Activated naive CD8-positive, alpha-beta T cell treated with anti-CD3 and anti-CD28 coated beads, Interleukin-2, amount 50 U/mL, for 24 hours (primary cell): Measurements from ENCODE around the gene PEPD.

ENCODE experiments used
- ATAC-seq: fragments of 150-1000 bp; cut with Tn5 transposase; one replicate; pipeline ENCODE4 v1.10.0; 2021
- DNase-seq: peaks from one replicate; pipeline ENCODE4 v3.0.0; 2021
- H3K27ac Mint-ChIP-seq: one replicate; pipeline ENCODE4 v1.8.0; 2021; ENCODE audit warnings: mild to moderate bottlenecking, mixed read lengths
- H3K27me3 Mint-ChIP-seq: one replicate; pipeline ENCODE4 v1.8.0; 2021; ENCODE audit warnings: mixed read lengths
- H3K36me3 Mint-ChIP-seq: one replicate; pipeline ENCODE4 v1.8.0; 2021; ENCODE audit warnings: low read depth, mixed read lengths
- H3K4me1 Mint-ChIP-seq: one replicate; pipeline ENCODE4 v1.8.0; 2021; ENCODE audit warnings: mixed read lengths
- H3K4me3 Mint-ChIP-seq: one replicate; pipeline ENCODE4 v1.8.0; 2021; ENCODE audit warnings: mild to moderate bottlenecking, moderate library complexity, mixed read lengths
- H3K9me3 Mint-ChIP-seq: one replicate; pipeline ENCODE4 v1.8.0; 2021; ENCODE audit warnings: mixed read lengths

The PEPD gene

GRCh38 chr19:33472226-33472625 is 49.4 kb downstream of the PEPD start:
- Mint-ChIP-seq H3K9me3 (no peaks in the 10 kb centered on the region), H3K4me3 (no peak overlapping the region), H3K27me3 (no peaks in the 10 kb centered on the region), H3K27ac (no peak overlapping the region), H3K4me1 (no peaks in the 10 kb centered on the region), H3K36me3 (peaks cover 6% of the 10 kb centered on the region)
- ATAC-seq, result no peak
- DNase-seq, result no peak

- ATAC-seq (no peak), DNase-seq (no peak)
- Mint-ChIP-seq H3K4me3 (no peak overlapping the region), H3K4me1 (no peaks in the 10 kb centered on the region), H3K36me3 (peaks cover 2% of the 10 kb centered on the region), H3K27me3 (no peaks in the 10 kb centered on the region), H3K9me3 (no peaks in the 10 kb centered on the region), H3K27ac (no peak overlapping the region)
Observed at GRCh38 chr19:33471111-33471996, 50.2 kb downstream of the PEPD start.

- Mint-ChIP-seq H3K36me3 (peaks cover 2% of the 10 kb centered on the region), H3K4me1 (no peaks in the 10 kb centered on the region), H3K4me3 (no peak overlapping the region), H3K27ac (no peak overlapping the region), H3K9me3 (no peaks in the 10 kb centered on the region), H3K27me3 (no peaks in the 10 kb centered on the region)
- DNase-seq, result no peak
- ATAC-seq, result no peak
Observed at GRCh38 chr19:33470686-33471085, 50.9 kb downstream of the PEPD start.

GRCh38 chr19:33470040-33470330 is 51.6 kb downstream of the PEPD start:
- ATAC-seq (no peak), DNase-seq (no peak)
- Mint-ChIP-seq H3K9me3 (no peaks in the 10 kb centered on the region), H3K27me3 (no peaks in the 10 kb centered on the region), H3K4me3 (no peak overlapping the region), H3K4me1 (no peaks in the 10 kb centered on the region), H3K36me3 (peaks cover 2% of the 10 kb centered on the region), H3K27ac (no peak overlapping the region)

GRCh38 chr19:33469171-33470039 is 52.2 kb downstream of the PEPD start:
- H3K9me3 Mint-ChIP-seq, result no peaks in the 10 kb centered on the region
- ATAC-seq (no peak), DNase-seq (no peak)
- H3K27ac Mint-ChIP-seq, result no peak overlapping the region
- no peak overlapping the region for H3K4me3 Mint-ChIP-seq
- H3K27me3 Mint-ChIP-seq, result no peaks in the 10 kb centered on the region
- H3K36me3 Mint-ChIP-seq, result peaks cover 2% of the 10 kb centered on the region
- H3K4me1 Mint-ChIP-seq, result no peaks in the 10 kb centered on the region

- Mint-ChIP-seq H3K9me3 (no peaks in the 10 kb centered on the region), H3K36me3 (no peaks in the 10 kb centered on the region), H3K27ac (no peak overlapping the region), H3K4me3 (no peak overlapping the region), H3K27me3 (no peaks in the 10 kb centered on the region), H3K4me1 (no peaks in the 10 kb centered on the region)
- ATAC-seq (no peak), DNase-seq (no peak)
Observed at GRCh38 chr19:33468361-33469170, 53.0 kb downstream of the PEPD start.

- DNase-seq, result no peak
- H3K36me3 Mint-ChIP-seq, result no peaks in the 10 kb centered on the region
- no peaks in the 10 kb centered on the region for H3K4me1 Mint-ChIP-seq
- no peak overlapping the region for H3K4me3 Mint-ChIP-seq
- H3K27ac Mint-ChIP-seq, result no peak overlapping the region
- H3K27me3 Mint-ChIP-seq, result no peaks in the 10 kb centered on the region
- no peaks in the 10 kb centered on the region for H3K9me3 Mint-ChIP-seq
- no peak for ATAC-seq
Observed at GRCh38 chr19:33467851-33468250, 53.7 kb downstream of the PEPD start.

- ATAC-seq (no peak), DNase-seq (no peak)
- Mint-ChIP-seq H3K9me3 (no peaks in the 10 kb centered on the region), H3K27me3 (no peaks in the 10 kb centered on the region), H3K4me3 (no peak overlapping the region), H3K4me1 (no peaks in the 10 kb centered on the region), H3K27ac (no peak overlapping the region), H3K36me3 (no peaks in the 10 kb centered on the region)
Observed at GRCh38 chr19:33465834-33466233, 55.8 kb downstream of the PEPD start.

GRCh38 chr19:33465371-33465770 is 56.2 kb downstream of the PEPD start:
- Mint-ChIP-seq H3K4me3 (no peak overlapping the region), H3K9me3 (no peaks in the 10 kb centered on the region), H3K27me3 (no peaks in the 10 kb centered on the region), H3K27ac (no peak overlapping the region), H3K4me1 (no peaks in the 10 kb centered on the region), H3K36me3 (no peaks in the 10 kb centered on the region)
- DNase-seq, result no peak
- no peak for ATAC-seq

- no peak overlapping the region for H3K4me3 Mint-ChIP-seq
- H3K4me1 Mint-ChIP-seq, result no peaks in the 10 kb centered on the region
- DNase-seq, result no peak
- no peak overlapping the region for H3K27ac Mint-ChIP-seq
- H3K36me3 Mint-ChIP-seq, result no peaks in the 10 kb centered on the region
- no peaks in the 10 kb centered on the region for H3K27me3 Mint-ChIP-seq
- ATAC-seq, result no peak
- H3K9me3 Mint-ChIP-seq, result no peaks in the 10 kb centered on the region
Observed at GRCh38 chr19:33464733-33465115, 56.9 kb downstream of the PEPD start.

- H3K27ac Mint-ChIP-seq, result no peak overlapping the region
- no peak for ATAC-seq
- H3K27me3 Mint-ChIP-seq, result no peaks in the 10 kb centered on the region
Observed at GRCh38 chr19:33464010-33464732, 57.4 kb downstream of the PEPD start.

GRCh38 chr19:33463199-33463598 is 58.4 kb downstream of the PEPD start:
- Mint-ChIP-seq H3K4me3 (no peak overlapping the region), H3K9me3 (no peaks in the 10 kb centered on the region), H3K27me3 (no peaks in the 10 kb centered on the region), H3K27ac (peak overlapping the region; percentile 14), H3K36me3 (no peaks in the 10 kb centered on the region), H3K4me1 (no peaks in the 10 kb centered on the region)
- ATAC-seq, result no peak
- no peak for DNase-seq

More at GRCh38 chr19:33464010-33464732, 57.4 kb downstream of the PEPD start:
- H3K36me3 Mint-ChIP-seq, result no peaks in the 10 kb centered on the region
- no peaks in the 10 kb centered on the region for H3K9me3 Mint-ChIP-seq
- DNase-seq, result no peak
- H3K4me1 Mint-ChIP-seq, result no peaks in the 10 kb centered on the region
- no peak overlapping the region for H3K4me3 Mint-ChIP-seq

GRCh38 chr19:33462112-33462791 is 59.3 kb downstream of the PEPD start:
- no peak for ATAC-seq
- no peak overlapping the region for H3K4me3 Mint-ChIP-seq
- H3K27me3 Mint-ChIP-seq, result no peaks in the 10 kb centered on the region
- H3K36me3 Mint-ChIP-seq, result no peaks in the 10 kb centered on the region
- H3K27ac Mint-ChIP-seq, result no peak overlapping the region
- no peak for DNase-seq
- no peaks in the 10 kb centered on the region for H3K4me1 Mint-ChIP-seq
- no peaks in the 10 kb centered on the region for H3K9me3 Mint-ChIP-seq
